ENCODE results near the gene NBEA. TPM values are rescaled to one million over a fixed set of nuclear protein-coding genes. Genes with fewer than 3 reads are reported as not detected.
"Not testable (repeated sequence)": the region's sequence is repeated elsewhere in the genome, so short reads cannot be mapped to it uniquely, and the experiment has no call there.

Gene NBEA
- total RNA-seq, 1 donor from 2014 or later = 0.27 TPM

DNA sequence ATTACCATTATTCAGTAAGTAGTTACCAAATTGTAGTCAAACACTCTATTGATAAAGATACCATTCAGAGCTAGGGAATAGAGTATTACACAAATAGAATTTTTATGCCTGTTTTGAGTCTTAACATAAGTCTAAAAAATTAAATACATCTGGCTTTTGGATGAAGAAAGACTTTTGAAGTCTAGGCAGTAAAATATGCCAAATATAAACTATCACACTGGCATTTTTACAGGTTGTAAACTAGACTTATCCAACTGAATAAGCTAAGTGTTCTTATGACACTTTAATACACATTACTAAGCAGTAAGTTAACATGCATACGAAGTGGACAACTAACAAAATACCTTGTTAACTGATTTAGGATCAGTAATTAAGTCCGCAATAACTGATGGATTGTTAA is 425.5 kb downstream of the NBEA start:
- intact Hi-C loops (cut with micrococcal nuclease) = no loop called here

DNA sequence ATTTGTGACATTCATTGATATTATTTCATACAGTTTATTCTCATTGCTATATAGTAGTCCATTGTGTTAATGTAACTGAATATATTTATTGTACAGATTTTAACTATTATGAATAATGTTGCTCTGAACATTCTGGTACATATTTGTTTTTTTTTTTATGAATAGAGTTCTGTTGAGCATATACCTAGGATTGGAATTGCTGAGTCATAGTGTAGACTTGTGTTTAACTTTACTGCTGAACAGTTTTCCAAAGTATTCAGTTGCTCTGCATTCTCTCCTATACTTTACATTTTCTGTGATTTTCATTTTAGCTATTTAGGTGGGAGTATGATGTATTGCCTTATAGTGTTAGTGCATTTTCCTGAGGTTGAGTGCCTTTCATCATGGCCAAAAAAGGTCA is 436.9 kb downstream of the NBEA start:
- intact Hi-C loops (cut with micrococcal nuclease) = no loop called here

DNA sequence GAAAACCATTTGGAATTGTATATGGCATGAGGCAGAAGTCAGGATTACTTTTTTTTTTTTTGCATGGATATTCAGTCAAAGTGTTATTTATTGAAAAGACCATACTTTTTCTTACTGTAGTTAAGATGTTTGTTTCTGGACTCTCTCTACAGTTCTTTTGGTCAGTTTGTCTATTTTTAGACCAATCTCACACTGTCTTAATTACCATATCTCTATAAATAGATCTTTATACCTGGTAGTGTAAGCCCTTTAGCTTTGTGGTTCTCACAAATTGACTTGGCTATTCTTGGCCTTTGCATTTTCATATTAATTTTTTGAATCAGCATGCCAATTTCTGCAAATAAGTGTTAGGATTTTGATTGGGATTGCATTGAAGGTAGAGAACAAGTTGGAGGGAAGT is 437.6 kb downstream of the NBEA start:
- intact Hi-C loops (cut with micrococcal nuclease) = no loop called here

DNA sequence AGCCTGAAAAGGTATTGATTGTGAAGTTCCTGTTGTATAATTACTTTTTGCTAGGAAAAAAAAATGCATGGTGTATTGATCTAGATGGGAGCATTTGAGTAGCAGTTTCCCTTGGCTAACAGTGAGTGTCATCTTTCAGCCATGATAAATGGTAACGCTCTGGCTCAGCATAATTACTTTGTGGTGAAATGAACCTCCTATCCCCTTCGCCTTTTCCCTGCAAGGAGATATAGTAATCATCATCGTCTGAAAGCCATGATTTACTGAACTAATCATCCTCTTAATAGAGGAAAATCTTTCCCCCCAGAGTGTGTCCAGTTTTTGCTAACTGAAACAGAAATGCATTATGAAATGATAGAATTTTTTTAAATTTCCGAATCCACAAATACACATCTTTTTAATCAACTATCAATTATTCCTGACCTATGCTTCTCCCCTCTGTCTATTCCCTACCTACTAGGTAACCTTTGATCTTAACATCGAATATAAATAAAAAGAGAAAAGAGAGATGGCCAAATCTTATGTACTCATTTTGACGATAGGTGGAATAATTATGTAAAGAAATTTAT is 445.7 kb downstream of the NBEA start:
- intact Hi-C loops (cut with micrococcal nuclease) = no loop called here

DNA sequence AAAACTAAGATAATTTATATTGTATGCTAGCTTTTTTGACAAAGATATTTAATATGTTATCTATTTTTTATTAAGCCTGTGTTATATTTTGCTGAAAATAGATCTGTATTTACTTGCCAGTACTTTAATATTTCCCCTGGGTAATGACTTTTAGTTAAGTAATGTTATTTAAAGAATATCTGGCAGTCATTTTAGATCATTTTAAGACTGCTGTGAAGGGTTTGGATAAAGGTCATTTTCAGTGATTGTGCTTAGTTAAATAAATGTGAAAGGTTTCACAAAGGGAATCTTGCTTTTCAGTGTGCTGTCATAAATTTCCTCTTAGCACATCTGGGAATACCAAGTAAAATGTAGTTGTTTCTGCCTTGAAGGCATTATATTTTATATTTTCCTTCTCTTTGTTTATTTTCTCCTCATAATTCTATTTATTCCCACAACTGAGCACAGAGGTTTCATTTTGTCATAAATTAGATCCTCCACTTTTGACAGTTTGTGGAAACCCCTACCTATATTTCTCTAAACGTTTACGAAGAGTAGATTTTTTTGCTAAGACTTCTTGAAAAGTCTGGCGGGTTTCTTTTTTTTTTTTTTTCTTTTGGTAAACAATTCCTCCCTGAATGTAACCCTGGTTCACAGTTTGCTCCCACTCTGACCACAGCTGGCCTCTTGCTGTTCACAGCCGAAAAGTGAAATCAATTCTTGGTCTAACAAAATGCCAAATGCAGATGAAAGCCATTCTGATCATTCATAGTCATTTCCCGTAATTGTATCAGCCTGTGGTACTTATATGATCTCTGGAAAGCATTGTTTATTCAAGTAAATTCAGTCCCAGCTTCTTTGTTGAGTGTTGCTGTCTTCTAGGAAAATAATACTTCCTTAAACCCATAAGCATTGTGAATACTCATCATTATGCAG is 446.6 kb downstream of the NBEA start:
- intact Hi-C loops (cut with micrococcal nuclease) = no loop called here

DNA sequence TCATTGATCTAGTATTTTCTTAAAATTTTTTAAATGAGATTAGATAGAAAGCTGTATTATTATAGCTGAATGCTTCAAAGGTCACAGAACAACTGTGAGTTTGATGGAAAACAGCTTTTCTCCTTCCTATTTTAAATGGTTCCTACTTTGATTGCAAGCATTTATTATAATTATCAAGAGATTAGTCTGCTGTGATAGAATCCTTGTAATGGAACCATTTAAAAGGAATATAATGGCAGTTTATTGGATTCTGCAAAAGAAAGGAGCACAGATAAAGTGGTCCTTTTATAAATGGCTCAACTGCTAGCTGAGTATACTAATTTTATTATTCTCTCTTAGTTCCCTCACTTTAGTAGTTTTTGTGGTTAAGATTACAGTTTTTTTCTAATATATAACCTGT is 447.5 kb downstream of the NBEA start:
- intact Hi-C loops (cut with micrococcal nuclease) = no loop called here

DNA sequence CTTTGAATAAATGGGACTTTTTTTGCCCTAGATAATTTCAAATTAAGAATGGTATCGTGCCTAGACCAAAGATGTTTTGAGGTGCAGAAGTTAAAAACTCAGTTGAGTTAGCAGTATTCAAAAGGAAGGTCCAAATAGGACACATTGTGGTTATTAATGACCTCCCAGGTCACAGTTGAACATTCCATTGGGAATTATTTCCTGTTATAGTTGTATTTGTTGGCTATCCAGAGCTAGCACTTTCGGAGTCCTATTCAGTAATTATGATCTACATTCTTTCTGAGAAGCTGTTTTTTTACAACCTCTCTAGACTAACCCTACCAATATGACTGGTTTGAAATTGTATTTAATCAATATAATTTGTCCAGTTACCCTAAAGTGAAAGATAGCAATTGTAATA is 450.7 kb downstream of the NBEA start:
- intact Hi-C loops (cut with micrococcal nuclease) = no loop called here

DNA sequence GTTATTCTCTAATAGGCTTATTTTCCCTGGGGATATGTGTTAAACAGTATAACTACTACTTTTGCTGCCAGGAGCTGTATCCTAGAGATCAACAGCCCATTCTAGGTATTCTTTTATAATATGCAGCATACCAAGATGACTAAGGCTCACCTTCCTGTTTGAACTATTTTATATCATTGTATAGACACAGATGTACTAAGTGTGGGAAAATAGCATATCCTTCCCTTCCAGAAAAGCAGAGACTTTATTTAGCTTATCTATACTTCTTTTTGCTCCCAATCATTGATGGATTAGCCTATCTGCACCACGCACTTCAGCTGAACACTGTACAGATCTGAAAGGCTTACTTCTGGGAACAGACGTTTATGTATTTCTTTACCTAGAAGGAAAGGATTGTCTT is 451.8 kb downstream of the NBEA start:
- intact Hi-C loops (cut with micrococcal nuclease) = no loop called here

DNA sequence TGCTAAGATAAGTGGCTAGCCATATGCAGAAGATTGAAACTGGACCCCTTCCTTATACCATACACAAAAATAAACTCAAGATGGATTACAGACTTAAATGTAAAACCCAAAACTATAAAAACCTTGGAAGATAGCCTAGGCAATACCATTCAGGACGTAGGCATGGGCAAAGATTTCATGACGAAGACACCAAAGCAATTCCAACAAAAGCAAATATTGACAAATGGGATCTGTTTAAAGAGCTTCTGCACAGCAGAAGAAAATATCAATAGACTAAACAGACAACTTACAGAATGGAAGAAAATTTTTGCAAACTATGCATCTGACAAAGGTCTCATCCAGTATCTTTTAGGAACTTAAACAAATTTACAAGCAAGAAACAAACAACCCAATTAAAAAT is 466.2 kb downstream of the NBEA start:
- intact Hi-C loops (cut with micrococcal nuclease) = not testable (repeated sequence)

DNA sequence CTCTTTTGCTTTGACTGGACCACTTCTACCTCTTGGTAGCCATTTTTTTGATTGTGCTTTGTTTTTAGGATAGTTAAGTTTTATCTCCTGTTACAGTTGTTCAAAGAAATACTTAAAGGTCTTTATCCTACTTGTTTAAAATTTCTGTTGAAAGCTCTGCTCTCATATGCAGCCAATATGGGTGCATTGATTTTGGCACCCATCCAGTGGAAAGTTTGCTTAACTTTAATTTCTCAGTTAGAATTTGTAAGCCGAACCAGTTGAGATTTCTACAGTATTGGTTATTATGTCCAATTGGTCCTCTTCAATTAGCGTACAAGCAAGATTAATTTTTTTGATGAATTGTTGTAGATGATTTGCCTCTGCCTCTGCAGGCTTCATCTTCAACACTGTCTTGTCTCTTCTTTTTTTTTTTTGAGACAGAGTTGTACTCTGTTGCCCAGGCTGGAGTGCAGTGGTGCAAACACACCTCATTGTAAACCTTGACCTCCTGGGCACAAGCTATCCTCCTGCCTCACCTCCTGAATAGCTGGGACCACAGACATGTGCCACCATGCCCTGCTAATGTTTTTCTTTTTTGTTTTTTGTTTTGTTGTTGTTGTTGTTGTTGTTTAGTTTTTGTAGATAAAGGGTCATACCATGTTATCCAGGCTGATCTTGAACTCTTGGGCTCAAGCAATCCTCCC is 469.1 kb downstream of the NBEA start:
- intact Hi-C loops (cut with micrococcal nuclease) = no loop called here

DNA sequence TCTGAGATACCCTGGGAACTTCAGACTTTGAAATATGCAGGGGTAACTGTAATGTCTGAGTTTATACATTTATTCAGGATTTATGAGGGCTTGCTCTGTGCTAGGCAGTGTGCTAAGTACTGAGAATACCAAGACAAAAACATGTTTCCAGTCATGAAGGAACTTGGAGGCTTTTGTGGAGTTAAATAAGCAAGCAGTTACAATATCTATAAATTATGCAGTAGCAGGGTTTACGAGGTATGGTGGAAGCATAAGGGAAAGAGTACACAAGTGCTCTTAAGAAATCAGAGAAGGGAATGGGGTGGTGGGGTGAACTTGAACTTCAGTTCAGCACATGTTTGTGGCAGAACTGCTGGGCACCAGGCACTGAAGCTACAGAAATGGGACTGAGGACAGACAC is 506.4 kb downstream of the NBEA start:
- intact Hi-C loops (cut with micrococcal nuclease) = no loop called here

DNA sequence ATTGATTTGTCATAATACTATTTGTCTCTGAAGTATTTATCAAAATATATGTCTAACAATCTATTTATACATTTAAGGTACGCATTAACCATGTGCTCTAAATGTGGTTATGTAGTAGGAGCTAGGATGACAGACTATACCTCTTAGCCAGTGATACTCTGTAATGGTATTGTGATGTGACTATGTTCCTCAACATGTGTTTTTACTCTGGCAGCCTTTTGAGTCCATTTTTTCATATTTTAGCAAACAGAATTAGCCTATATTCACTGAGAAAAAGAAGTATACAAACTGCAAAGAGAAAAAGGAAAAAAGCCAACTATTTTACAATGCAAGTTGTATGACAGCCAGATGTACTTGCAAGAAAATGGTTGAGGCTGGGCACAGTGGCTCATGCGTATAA is 507.8 kb downstream of the NBEA start:
- intact Hi-C loops (cut with micrococcal nuclease) = no loop called here

DNA sequence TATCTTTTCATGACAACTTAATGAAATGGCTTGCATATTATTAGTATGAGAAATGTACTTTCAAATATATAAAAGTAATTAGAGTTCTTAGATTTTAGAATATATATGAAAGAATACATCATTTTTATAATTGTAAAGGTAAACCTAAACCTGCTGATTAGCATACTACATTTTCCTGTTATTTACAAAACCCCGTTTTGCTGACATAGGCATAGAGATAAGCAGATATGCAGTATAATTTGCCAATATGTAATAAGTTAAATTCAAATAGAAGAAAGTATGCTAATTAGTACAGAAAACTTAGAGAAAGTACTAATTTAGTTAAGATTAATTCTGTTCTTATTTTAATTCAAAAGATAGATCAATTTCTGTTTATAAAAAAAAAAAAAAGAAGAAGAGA is 513.0 kb downstream of the NBEA start:
- intact Hi-C loops (cut with micrococcal nuclease) = no loop called here

DNA sequence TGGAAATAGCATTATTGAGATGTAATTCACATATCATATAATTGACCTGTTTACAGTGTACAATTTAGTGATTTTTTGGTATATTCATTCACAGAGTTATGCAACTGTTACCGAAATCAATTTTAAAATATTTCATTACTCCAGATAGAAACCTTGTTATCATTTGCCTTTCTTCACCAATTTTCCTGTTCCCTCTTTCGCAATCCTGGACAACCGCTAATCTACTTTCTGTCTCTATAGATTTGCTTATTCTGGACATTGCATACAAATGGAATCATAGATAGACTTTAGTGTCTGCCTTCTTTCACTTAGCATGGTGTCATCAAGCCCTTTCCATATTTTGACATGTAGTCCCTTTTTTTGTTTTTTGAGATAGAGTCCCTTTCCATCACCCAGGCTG is 515.2 kb downstream of the NBEA start:
- intact Hi-C loops (cut with micrococcal nuclease) = no loop called here

DNA sequence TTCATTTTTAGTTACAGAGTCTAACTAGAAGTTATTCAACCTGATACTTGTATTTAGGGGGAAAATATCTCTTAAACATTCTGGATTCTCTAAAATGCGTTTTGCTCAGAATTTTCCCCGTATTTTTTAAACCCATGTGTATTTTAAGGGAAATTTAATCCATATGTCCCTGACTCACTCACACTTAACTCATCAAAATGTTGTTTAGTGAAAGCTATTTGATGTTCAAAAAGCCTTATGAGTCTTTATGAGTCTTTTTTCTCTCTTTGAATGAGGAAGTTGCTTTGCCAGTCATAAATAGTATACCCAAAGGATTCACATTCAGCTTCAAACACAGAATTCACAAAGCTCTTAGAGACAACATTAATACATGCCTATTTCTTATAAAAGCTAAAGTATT is 518.0 kb downstream of the NBEA start:
- intact Hi-C loops (cut with micrococcal nuclease) = no loop called here

DNA sequence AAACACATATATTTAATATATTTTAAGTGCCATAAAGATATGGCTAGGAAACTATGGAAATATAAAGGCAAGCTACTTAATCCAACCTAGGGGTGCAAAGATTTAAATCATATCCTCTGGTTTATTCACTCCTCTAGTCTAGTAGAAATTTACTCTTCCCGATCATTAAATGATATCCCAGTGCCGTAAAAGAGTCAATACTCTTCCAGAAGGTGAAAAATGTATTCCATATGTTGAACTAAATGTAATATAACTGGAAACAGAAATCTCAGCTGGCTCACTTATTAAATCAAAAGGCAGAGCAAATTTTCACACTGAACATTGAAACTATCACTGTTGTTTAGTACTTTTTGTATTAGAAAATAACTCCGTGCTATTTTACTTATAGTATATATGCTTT is 523.3 kb downstream of the NBEA start:
- intact Hi-C loops (cut with micrococcal nuclease) = no loop called here

DNA sequence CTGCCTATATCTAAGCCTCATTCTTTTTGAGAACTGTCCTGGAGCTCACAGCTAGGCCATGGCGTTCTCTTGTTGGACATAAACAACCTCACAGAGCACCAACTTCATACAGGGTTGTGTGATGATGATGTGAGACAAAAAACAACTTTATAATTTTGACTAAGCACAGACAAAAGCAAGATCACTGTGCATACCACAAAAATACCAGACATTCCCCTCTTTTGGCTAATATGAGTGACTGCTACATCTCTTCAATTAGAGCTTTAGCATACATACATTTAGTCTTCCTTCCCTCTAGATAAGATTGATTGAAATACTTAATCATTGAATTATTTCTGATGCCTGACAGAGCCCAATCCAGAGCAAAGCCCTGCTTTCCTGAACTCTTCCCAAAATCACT is 526.1 kb downstream of the NBEA start:
- intact Hi-C loops (cut with micrococcal nuclease) = no loop called here

DNA sequence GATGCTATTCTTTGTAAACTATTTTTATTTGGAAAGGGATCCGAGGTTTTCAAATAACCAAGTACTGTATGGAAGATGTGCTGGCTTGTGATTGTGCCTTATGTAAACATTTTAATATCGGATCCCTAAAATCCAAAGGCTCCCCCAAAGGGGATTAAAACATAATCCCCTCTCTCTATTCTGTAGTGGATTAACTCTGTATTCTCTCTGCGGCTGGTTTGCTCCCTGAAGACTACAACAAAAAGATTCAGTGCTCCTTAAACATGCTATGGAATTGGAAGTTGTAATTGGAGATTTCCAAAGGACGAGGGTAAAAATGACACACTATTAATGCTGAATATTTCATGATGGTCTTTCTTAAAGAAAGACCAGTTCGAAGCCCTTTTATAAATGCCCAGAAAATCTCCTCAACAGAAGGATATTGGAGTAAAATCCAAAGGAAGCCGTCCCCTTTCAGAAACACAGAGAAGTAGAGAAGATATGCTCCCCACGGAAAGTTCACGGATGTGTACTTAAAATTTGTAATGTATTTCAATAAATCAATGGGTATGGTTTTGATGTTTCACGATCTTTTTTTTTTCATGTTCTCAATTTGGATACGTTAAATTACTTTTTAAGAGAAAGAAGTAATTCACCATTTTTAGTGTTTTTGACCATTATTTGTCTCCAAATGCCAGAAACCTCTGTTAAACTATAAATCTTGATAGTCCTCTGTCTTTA is 527.9 kb downstream of the NBEA start:
- intact Hi-C loops (cut with micrococcal nuclease) = no loop called here

DNA sequence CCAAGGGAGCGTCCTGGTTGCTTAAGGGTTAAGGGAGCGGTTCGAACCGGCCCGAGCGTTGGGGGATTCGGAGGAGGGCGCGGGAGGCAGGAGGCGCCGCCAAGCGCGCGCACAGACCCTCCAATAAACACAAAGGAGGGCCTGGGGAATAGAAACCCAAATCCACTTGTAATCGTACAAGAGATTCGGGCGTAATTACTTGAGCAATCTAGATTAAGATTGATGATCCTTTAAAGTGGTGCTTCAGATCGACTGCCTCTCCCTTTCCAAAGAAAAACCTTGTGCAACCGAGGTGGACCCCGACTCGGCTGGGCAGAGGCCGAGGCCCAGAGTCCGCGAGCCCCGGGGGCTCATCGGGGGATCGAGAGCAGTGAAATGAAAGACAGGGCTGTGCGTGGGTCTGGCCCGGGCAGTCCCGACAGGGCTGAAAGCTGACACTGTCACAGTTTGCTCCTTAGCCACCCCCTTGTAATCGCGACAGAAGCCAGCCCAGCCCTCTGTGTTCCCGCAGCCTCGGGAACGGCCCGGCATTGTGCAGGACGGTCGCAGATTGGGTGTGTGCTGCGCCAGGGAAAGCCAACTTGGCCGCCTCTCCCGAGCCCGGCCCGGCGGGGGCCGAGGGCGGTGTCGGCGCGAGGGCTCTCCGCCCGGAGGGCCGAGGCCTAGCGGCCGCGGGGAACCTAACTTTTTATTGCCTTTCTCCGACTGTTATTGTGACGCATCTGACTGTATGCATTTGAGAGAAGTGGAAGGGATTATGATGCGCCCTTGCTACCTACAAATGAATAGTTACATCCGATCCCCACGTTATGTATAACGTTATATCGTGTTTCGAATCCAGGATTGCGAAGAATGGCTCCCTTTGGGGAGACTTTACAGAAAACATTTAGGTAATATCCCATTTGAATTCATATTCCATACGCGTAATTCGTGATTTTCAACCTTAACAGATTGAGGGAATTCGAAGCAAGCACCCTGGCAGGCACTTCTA is 528.9 kb downstream of the NBEA start:
- intact Hi-C loops (cut with micrococcal nuclease) = no loop called here

DNA sequence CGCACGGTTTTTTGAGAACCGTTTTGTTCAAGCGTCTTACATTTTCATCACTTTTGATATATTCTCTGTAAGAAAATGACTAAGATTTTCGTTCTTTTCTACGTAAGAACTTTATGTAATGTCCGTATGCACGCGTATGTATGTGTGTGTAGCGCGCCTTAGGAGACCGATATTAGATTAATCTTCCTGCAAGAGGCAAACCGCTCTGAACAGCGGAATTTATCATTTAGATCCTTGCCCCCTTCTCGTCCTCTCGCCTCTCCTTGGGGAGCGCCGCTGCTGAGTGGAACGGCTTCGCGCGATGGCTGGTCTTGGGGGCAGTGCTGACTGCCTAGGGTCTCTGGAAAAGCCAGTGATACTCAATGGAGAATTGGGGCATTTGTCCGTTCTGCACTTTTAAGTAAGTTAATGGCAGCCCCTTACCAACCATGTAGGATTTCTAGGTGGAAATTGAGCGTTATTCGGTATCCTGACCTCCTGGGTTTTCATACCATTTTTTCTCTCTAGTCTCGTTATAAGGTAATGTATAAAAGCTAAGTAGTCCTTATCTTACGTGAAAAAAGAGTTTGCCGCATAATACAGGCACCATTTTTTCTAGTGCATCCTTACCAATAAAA is 529.7 kb downstream of the NBEA start:
- intact Hi-C loops (cut with micrococcal nuclease) = no loop called here

Measured in T-helper 2 cell treated with Interferon-gamma antibody and Interleukin-4, amounts not matched to agents 100 ng/mL and 5 ng/mL, for 36 hours (primary cell).